Measurements from ENCODE around the gene CFAP161.
"Not testable (repeated sequence)": the region's sequence is repeated elsewhere in the genome, so short reads cannot be mapped to it uniquely, and the experiment has no call there.

CFAP161 gene

GRCh38 chr15:81106560-81106959 is 27.5 kb upstream of the CFAP161 start:
- peak in 2 of 3 donors; percentile 2 to 4 for DNase-seq (ENCODE audit: low read depth in 3 of 3, low spot score in 1 of 3)

- no peak for DNase-seq (ENCODE audit: low read depth in 3 of 3, low spot score in 1 of 3)
These were observed 26.2 kb upstream of the CFAP161 start for GRCh38 chr15:81107889-81108288.

- DNase-seq (ENCODE audit: low read depth in 3 of 3, low spot score in 1 of 3), result no peak
These were observed 25.6 kb upstream of the CFAP161 start for GRCh38 chr15:81108427-81108826.

DNA sequence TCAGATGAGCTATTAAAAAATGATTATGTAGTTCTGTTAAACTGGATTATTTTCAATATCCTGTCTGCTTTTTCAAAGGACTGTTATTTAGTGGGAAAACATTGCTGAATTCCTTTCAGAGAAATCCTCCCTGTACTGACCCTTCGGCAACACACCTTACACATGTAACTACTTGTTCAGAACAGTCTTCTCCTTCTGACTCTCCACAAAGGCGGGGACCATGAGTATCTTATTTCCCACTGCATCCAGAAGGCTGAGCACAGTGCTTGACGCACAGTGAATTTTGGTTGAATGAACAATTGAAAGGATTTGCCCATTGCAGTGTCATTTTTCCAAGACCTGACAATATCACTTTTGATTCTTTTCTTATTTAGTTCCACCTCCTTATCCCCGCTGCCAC is 23.1 kb upstream of the CFAP161 start:
- DNase-seq (ENCODE audit: low read depth in 3 of 3, low spot score in 1 of 3), result no peak

- DNase-seq (ENCODE audit: low read depth in 3 of 3, low spot score in 1 of 3), result no peak
These were observed 22.3 kb upstream of the CFAP161 start for GRCh38 chr15:81111510-81112470.

DNA sequence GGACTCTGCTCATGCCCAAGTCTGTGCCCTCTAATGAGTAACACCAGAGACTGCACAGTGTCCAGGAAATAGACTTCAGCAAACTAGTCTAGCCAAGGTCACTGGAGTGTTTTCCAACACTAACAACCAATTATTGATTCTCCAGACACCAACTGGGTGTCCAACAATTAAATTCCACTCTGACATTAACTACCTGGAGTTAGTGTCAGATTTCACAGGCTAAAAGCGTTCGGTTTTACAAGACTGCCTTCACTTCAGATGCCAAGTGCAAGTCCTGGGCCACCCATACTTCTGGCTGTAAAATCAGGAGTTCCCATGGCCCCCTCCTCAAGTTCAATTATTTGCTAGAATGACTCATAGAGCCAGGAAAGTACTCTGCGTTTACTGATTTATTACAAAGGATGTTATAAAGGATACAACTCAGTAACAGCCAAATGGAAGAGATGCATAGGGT is 20.8 kb upstream of the CFAP161 start:
- DNase-seq (ENCODE audit: low read depth in 3 of 3, low spot score in 1 of 3), result no peak

GRCh38 chr15:81113861-81114291 is 20.2 kb upstream of the CFAP161 start:
- DNase-seq (ENCODE audit: low read depth in 3 of 3, low spot score in 1 of 3), result no peak

DNA sequence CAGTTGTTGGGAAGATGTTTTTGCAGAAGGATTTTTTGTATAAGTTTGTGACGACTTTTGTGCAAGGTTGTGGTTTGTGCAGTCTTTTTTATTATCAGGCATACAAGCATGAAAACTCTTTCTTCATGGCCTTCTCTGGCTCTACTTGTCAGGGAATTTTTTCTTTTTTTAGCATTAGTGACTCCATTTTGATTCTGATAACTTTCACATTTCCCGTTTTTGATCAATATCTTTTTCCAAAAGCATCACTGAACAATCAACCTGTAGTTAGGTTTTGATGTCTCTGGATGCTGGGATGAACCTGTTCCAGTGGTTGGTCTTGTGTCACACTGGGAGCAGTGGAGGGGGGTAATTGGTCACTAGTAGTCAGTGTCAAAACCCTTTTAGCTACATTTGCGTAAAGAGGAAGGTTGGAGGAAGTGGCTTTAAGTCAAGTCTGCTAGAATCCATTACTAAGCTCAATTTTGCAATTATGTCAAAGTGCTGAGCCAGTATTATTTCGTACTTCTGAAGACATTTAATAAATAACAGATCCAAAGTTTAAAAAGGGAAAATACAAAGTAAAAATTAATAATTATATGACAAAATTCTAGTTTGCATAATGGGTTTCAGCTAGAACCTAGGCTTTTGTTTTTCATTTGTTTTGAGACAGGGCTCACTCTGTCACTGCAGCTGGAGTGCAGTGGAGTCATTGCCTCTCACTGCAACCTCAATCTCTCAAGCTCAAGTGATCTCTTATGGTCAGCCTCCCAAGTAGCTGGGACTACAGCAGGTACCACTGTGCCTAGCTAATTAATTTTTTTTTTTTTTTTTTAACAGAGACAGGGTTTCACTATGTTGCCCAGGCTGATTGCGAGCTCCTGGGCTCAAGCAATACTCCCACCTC is 18.8 kb upstream of the CFAP161 start:
- DNase-seq (ENCODE audit: low read depth in 3 of 3, low spot score in 1 of 3), result no peak

DNA sequence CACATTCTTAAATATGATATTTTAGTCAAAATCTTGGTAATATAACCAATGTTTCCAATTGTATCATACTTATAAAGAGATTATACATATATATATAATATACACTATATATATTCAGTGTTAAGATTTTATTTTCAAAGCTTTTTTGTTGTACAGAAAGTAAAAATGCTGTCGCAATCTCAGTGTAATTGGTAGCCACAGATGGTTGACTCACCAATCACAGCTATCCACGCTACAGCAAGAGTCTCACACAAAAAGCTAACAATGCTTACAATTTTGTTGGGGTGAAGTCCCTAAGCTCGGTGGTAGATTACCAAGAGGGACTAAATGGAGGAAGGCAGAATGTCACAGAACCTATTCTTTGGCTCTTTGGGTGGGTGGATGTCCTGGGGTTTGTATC is 16.9 kb upstream of the CFAP161 start:
- no peak for DNase-seq (ENCODE audit: low read depth in 3 of 3, low spot score in 1 of 3)

- no peak for DNase-seq (ENCODE audit: low read depth in 3 of 3, low spot score in 1 of 3)
These were observed 16.5 kb upstream of the CFAP161 start for GRCh38 chr15:81117581-81117980.

GRCh38 chr15:81118361-81118760 is 15.7 kb upstream of the CFAP161 start:
- DNase-seq (ENCODE audit: low read depth in 3 of 3, low spot score in 1 of 3), result no peak

- no peak for DNase-seq (ENCODE audit: low read depth in 3 of 3, low spot score in 1 of 3)
These were observed 14.0 kb upstream of the CFAP161 start for GRCh38 chr15:81120069-81120468.

DNA sequence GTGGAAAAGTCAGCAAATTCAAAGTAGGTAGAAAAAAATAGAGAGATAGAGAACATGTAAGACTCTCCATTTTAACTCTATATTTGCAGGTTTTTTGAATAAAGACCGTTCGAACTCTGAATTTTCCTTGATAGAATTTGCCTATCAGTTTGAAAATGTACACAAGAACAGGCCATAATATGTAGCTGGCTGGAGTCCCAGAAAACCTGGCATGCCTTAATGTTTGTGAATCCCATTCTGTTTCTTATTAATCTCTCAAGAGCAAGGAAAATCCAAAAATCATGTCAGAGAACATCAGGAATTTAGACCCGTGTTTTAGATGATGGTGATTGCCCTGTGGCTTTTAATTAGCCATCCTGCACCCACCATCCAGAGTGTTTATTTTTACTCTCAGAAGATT is 7.2 kb upstream of the CFAP161 start:
- DNase-seq (ENCODE audit: low read depth in 3 of 3, low spot score in 1 of 3), result no peak

DNA sequence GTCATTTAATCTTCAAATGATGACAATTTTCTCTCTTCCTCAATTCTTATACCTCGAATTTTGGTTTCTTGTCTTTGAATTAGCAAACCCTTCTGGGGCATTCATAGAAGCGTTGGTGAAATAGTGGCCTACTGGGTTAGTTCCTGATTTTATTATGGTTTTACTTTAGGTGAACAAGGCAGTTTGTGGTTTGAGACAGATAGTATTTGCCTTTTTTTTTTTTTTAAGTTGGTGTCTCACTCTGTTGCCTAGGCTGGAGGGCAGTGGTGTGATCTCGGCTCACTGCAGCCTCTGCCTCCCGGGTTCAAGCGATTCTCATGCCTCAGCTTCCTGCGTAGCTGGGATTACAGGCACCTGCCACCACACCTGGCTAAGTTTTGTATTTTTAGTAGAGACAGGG is 7.4 kb downstream of the CFAP161 start:
- not testable (repeated sequence) for DNase-seq (ENCODE audit: low read depth in 3 of 3, low spot score in 1 of 3)

GRCh38 chr15:81146006-81146405 is 11.9 kb downstream of the CFAP161 start:
- DNase-seq (ENCODE audit: low read depth in 3 of 3, low spot score in 1 of 3), result no peak

- DNase-seq (ENCODE audit: low read depth in 3 of 3, low spot score in 1 of 3), result no peak
These were observed 12.4 kb downstream of the CFAP161 start for GRCh38 chr15:81146466-81146865.

DNA sequence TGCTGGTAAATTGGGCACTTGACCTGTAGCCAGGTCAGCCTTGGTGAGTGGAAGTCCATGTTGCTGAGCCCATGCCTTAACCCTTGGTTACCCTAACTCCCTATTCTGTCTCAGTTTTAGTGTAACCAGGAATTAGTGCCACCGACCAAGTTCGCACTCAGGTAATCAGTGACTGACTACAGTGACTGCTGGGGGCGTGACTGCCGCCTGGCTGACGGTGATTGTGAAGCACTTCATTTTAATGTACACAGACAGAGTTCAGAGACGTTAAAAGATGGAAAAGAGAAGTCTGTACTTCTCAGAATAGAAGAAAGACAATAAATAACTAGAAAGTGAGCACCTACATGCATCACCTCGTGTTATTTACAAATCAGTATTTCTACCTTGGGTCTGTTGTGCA is 17.3 kb downstream of the CFAP161 start:
- no peak for DNase-seq (ENCODE audit: low read depth in 3 of 3, low spot score in 1 of 3)

GRCh38 chr15:81152339-81152738 is 18.3 kb downstream of the CFAP161 start:
- DNase-seq (ENCODE audit: low read depth in 3 of 3, low spot score in 1 of 3), result no peak

DNA sequence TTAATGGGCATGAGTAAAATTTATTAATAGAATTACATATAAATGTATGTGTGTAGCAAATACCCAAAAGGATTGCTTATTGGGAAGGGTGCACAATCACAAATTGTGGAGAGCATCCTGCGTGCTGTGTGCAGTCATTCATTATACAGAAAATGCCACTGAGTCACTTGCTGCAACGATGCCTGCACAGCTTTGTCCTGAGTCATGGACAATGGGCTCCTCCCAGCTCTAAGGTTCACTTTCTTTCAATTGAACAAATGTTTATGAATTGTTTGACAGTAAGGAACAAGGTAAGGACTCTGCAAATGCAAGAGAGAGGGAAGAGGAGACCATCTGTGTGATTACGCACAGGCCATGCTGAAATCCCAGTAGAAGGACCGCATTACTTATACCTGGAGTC is 18.7 kb downstream of the CFAP161 start:
- DNase-seq (ENCODE audit: low read depth in 3 of 3, low spot score in 1 of 3), result no peak

GRCh38 chr15:81155375-81156218 is 21.5 kb downstream of the CFAP161 start:
- DNase-seq (ENCODE audit: low read depth in 3 of 3, low spot score in 1 of 3), result no peak

- no peak for DNase-seq (ENCODE audit: low read depth in 3 of 3, low spot score in 1 of 3)
These were observed 22.3 kb downstream of the CFAP161 start for GRCh38 chr15:81156324-81156723.

Data from stimulated activated CD4-positive, alpha-beta T cell treated with anti-CD3 and anti-CD28 coated beads, TNF-alpha, amount 100 ng/mL, for 1 hour (primary cell).